T-helper 2 cell (primary cell): ENCODE data around the gene AEN.

ENCODE experiments used
- DNase-seq, 5 experiments: peaks; one replicate each; pipeline versions ENCODE4 v3.0.0 to v3.0.0-alpha.2; 2012 to 2022
- total RNA-seq, 2 donors: gene quantifications; one replicate each; lab custom pipeline; 2026; lab: John Stamatoyannopoulos, UW

The AEN gene, protein sequence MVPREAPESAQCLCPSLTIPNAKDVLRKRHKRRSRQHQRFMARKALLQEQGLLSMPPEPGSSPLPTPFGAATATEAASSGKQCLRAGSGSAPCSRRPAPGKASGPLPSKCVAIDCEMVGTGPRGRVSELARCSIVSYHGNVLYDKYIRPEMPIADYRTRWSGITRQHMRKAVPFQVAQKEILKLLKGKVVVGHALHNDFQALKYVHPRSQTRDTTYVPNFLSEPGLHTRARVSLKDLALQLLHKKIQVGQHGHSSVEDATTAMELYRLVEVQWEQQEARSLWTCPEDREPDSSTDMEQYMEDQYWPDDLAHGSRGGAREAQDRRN
- total RNA-seq, result 74.8 to 122 reads per million in 2 donors

GRCh38 chr15:88620995-88621772 lies at the start of gene AEN:
Gene AEN (plus strand): TSS chr15:88621340. CDS start chr15:88626210, 4,870 bp downstream.
- DNase-seq, result peak; percentile 87 to 96 (median 93)

GRCh38 chr15:88571852-88572259 lies 49.3 kb upstream of the AEN start:
- DNase-seq, result no peak

DNA sequence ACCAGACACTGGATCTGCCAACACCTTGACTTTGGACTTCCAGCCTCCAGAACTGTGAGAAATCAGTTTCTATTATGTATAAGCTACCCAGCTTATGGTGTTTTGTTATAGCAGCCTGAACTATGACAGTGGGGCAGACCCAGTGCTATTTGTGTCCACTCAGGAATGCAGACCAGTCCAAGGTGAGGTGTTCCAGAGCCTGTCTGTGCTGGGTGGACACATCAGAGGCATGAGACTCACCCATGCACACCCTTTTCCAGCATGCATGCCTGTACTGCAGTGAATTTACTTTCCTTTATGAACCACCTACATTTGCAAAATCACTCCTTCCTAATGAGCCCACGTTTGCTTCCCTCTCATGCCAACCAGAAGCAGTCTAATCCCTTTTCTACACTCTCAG lies 47.1 kb upstream of the AEN start:
- DNase-seq, result no peak

DNA sequence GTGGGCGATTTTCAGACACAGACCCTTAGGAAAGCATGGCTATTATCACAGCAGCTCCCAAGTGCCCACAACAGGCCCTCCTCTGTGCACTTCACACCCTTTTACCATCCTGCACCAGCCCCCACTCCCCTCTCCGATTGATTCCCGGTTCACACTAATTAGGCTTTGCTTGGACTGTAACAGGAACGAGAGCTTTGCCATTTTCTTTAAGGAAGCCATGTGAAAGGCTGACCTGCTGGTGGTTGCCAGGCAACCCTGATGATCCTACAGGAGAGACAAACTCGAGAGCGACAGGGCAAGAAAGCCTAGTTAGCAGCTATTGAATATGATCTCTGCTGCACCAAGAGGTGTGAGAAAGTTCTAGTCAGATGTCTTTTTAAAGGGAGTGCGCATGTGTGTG lies 46.5 kb upstream of the AEN start:
- DNase-seq, result no peak

- DNase-seq, result no peak
Measured at GRCh38 chr15:88579322-88579721, 41.8 kb upstream of the AEN start.

- no peak for DNase-seq
Measured at GRCh38 chr15:88580532-88580931, 40.6 kb upstream of the AEN start.

GRCh38 chr15:88586401-88587162 lies 34.6 kb upstream of the AEN start:
- no peak for DNase-seq

GRCh38 chr15:88590759-88591158 lies 30.4 kb upstream of the AEN start:
- no peak for DNase-seq

DNA sequence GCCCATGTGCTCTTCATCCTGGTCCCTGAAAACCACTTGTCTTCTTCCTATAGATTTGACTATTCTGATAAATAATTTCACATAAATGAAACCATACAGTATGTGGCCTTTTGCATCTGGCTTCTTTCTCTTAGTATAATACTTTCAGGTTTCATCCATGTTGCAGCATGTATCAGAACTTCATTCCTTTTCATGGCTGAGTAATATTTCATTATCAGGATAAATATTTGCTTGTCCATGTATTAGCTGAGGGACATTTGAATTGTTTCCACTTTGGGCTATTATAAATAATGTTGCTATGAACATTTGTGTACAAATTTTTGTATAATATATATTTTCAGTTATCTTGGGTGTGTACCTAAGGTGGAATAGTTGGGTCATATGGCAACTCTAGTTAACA lies 29.8 kb upstream of the AEN start:
- no peak for DNase-seq

GRCh38 chr15:88603885-88604284 lies 17.3 kb upstream of the AEN start:
- no peak for DNase-seq

DNA sequence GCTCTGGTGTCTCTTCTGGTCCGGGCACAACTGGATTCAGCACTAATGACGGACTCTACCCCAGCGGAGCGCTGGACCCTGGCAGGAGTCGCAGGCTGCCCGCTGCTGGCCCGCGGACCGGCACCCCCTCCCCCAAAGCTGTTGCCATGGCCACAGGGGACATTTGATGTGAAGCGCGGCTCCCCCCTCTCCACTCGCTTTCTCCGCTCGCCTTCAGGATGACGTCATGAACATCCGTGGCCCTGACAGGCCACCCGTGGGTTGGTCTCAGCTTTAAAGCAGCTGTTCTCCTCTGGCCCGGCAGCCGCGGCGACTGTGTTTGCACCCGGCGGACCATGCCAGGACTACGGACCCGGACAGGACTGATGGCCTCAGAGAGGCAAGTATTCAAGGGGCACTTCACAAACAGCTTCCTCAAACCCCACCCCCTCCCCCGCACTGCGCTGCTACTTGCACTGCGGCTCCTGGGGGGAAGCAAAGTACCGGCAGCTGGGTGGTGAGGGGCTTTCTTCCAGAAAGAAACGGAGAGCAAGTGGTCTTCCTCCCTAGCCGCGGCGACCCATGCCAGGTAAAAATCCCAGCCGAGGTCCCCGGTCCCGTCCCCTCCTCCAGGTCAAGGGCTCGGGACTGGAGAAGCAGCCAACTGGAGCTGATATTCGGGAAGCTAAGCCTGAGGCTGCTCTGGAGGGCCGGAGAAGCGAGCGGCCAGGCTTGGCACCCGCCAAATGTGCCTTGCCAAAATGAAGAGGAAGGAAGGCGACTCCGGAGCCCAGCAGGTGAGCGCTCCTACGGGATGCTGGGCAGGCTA lies 16.6 kb upstream of the AEN start:
- DNase-seq, result no peak

GRCh38 chr15:88605189-88606069 lies 15.7 kb upstream of the AEN start:
- DNase-seq, result peak in 1 of 5 experiments; percentile 29

DNA sequence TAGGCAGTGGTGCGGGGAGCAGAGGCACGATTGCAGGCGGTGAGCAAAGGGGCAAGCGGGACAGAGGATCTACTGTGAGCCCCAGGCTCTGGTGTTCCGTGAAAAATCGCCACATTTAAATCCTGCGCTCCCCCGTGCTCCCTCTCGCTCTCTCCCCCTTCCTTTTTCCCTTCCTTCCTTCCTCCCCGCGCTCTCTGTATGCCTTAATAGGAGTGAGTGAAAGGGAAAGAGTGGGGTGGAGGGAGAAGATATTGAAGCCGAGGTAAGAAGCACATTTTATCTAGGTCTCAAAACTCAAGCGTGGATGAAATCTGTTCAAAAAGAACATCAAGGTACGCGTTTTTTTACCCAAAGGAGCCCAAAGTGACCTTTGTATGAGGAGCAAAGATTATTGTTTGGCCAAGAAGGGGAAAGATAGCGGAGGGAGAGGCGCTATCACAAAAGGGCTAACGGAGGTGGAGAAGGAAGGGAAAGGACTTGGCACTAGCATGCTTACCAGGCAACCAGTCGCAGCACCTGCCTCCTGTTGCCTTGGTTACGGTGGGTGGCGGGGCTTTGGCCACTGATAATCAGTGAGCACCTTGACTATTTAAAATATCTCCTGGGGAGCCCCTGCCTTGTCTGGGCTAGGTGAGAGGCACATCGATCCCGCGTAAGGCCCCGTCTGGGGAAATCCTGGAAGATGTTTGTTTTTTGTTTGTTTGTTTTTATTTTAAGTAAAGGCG lies 14.9 kb upstream of the AEN start:
- DNase-seq, result no peak

DNA sequence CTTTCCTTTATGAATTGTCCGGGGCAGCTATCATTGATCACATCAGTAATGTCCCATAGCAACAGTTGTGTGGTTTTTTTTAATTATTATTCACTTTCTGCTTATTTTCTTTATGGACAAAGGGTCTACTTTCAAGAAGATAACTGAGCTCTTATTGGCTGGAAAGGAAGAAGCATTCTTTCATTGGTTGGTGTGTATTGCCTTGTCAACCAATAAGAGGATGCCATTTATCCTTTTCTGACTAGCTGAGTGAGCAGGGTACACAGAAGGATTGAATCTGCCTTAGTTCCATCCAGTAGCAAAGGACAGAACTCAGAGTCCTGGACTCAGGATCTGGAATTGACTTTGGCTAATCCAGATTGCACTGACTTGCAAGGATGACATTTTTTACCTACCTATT lies 13.2 kb upstream of the AEN start:
- DNase-seq, result no peak

- DNase-seq, result no peak
Measured at GRCh38 chr15:88608607-88609181, 12.4 kb upstream of the AEN start.

DNA sequence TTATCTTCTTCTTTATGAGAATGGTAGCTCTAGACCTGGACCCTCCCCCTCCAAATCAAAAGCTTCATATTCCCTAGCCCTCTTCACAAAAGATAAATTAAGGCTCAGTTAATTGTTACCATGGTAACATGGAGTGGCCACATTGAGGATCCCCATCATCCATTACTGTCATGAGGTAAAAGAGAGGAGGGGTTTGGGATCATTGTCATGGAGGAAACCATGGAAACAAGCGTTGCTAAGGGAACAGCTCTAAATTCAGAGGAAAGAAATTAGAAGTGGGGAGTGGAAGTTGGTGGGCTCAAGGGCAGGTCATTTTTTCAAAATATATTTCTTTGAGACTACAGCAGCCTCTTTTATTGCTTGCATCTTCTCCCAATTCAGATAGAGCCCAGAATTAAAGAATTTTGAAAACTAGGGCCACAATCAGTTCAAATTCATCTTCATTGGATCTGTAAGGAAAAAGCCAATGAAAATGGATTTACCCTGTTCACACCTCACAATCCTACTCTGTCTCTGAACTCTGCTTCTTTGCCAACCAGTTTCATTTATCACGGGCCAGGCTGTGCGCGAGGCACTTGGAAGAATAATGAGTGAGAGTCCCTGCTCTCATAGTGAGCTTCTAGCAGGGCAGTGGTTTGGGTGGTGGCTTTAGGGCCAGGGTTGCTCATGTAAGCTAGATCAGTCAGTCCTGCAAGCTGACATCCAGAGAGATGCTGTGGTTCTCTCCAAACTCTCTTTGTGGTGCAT lies 11.6 kb upstream of the AEN start:
- no peak for DNase-seq

- no peak for DNase-seq
Measured at GRCh38 chr15:88610701-88611231, 10.4 kb upstream of the AEN start.

DNA sequence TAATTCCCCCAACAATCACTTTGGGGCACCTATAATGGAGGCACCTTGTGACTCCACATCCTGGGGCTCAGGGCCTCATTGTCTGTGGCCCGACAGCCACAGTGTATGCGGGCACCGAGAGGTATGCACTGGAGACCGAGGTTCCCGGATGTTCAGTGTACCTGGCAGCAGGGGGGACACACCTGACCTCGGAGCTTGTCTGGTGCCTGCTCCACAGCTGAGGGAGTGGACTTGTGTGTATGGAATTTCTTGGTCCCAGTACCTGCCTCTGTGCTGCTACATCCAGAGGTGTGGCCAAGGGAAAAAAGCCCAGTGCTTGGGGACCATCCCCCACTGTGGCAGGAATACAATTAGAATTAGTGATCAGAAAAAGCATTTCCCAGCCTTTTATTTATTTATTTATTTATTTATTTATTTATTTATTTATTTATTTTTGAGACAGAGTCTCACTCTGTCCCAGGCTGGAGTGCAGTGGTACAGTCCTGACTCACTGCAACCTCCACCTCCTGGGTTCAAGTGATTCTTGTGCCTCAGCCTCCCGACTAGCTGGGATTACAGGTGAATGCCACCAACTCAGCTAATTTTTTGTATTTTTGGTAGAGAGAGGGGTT lies 8.8 kb upstream of the AEN start:
- DNase-seq, result no peak
